ENCODE measurements around the gene CFAP299.

- TF ChIP-seq CTCF (IDR thresholded peaks at IDR 0.05; ENCODE audit: poor library complexity) (no peak), EZH2phosphoT487 (IDR thresholded peaks at IDR 0.05; ENCODE audit: low read depth, severe bottlenecking, unreplicated experiment) (no peak), EZH2 (IDR thresholded peaks at IDR 0.05; ENCODE audit: borderline replicate concordance) (no peak)
Measured at GRCh38 chr4:80447493-80447892, 112.0 kb downstream of the CFAP299 start.
